CD14-positive monocyte (primary cell): ENCODE measurements around the gene YWHAQ. TPM values are rescaled to one million over a fixed set of nuclear protein-coding genes. Genes with fewer than 3 reads are reported as not detected.
A peak's percentile ranks its signal among the peaks of the same experiment; 100 is the strongest.

Source experiments
- DNase-seq, 3 donors: peaks; one replicate each; pipeline ENCODE4 v3.0.0-alpha.2; 2011 to 2022
- H2AFZ ChIP-seq: 2 replicates; pipeline ENCODE4 v1.6.0; 2012; ENCODE audit warnings: mild to moderate bottlenecking, low read depth, low read length, inconsistent platforms; ENCODE audit not compliant: insufficient read depth, poor library complexity, severe bottlenecking
- H3K27ac ChIP-seq, 2 donors: 1 replicate in 1 of 2; 2 replicates in 1 of 2; pipeline ENCODE4 v1.5.1; 2012 to 2013; ENCODE audit warnings: low read length in 2 of 2, control low read depth in 1 of 2, inconsistent platforms in 1 of 2, low read depth in 1 of 2, mild to moderate bottlenecking in 1 of 2
- H3K27me3 ChIP-seq, 2 donors: one replicate each; pipeline versions ENCODE4 v1.6.0 to v1.6.1; 2011 to 2013; ENCODE audit warnings: low read length in 2 of 2; ENCODE audit not compliant: control insufficient read depth in 2 of 2, insufficient read depth in 2 of 2
- H3K36me3 ChIP-seq, 2 donors: replicated peaks in 1 of 2; 1 replicate in 1 of 2; 2 replicates in 1 of 2; pipeline versions ENCODE4 v1.5.1 to v1.6.1; 2012 to 2013; ENCODE audit warnings: low read length in 2 of 2, control low read depth in 1 of 2, inconsistent platforms in 1 of 2, mild to moderate bottlenecking in 1 of 2; ENCODE audit not compliant: insufficient read depth in 2 of 2, control insufficient read depth in 1 of 2
- H3K4me1 ChIP-seq, 2 donors: 1 replicate in 1 of 2; 2 replicates in 1 of 2; pipeline versions ENCODE4 v1.5.1 to v1.6.1; 2012 to 2013; ENCODE audit warnings: low read length in 2 of 2, control low read depth in 1 of 2, inconsistent platforms in 1 of 2, mild to moderate bottlenecking in 1 of 2, moderate library complexity in 1 of 2; ENCODE audit not compliant: insufficient read depth in 2 of 2, control insufficient read depth in 1 of 2
- H3K4me2 ChIP-seq: replicated peaks from 2 replicates; pipeline ENCODE3; 2012; ENCODE audit warnings: low read length, moderate library complexity, mild to moderate bottlenecking; ENCODE audit not compliant: poor library complexity, severe bottlenecking; ENCODE audit errors: extremely low read depth
- H3K4me3 ChIP-seq, 3 experiments: fragments of 200-600 bp in 1 of 3; sonication (generic) in 1 of 3; replicated peaks in 1 of 3; 1 replicate in 2 of 3; 2 replicates in 1 of 3; pipeline ENCODE4 v1.5.1; 2011 to 2013; ENCODE audit warnings: low read length in 3 of 3, mild to moderate bottlenecking in 3 of 3, control low read depth in 2 of 3, low read depth in 2 of 3, inconsistent platforms in 1 of 3, moderate library complexity in 1 of 3
- H3K79me2 ChIP-seq: 2 replicates; pipeline ENCODE4 v1.6.0; 2012; ENCODE audit warnings: mild to moderate bottlenecking, control low read depth, inconsistent platforms, low read length, moderate library complexity; ENCODE audit not compliant: insufficient read depth
- H3K9ac ChIP-seq: 2 replicates; pipeline ENCODE4 v1.6.0; 2017; ENCODE audit warnings: low read length, mild to moderate bottlenecking; ENCODE audit not compliant: insufficient read depth, poor library complexity, severe bottlenecking
- H3K9me3 ChIP-seq, 2 donors: replicated peaks in 1 of 2; 1 replicate in 1 of 2; 2 replicates in 1 of 2; pipeline versions ENCODE4 v1.5.1 to v1.6.1; 2012 to 2013; ENCODE audit warnings: low read length in 2 of 2, control low read depth in 1 of 2; ENCODE audit not compliant: control insufficient read depth in 1 of 2, insufficient read depth in 1 of 2
- H4K20me1 ChIP-seq: 2 replicates; pipeline ENCODE4 v1.6.0; 2012; ENCODE audit warnings: mild to moderate bottlenecking, low read length, control low read depth, moderate library complexity; ENCODE audit not compliant: insufficient read depth
- H3K27ac Mint-ChIP-seq, 7 donors: one replicate each; pipeline ENCODE4 v1.8.0; 2020; ENCODE audit warnings: mild to moderate bottlenecking in 7 of 7, mixed read lengths in 7 of 7, moderate library complexity in 6 of 7, inconsistent platforms in 2 of 7
- H3K27me3 Mint-ChIP-seq, 3 donors: one replicate each; pipeline ENCODE4 v1.8.0; 2021 to 2022; ENCODE audit warnings: low read depth in 3 of 3, mild to moderate bottlenecking in 3 of 3, mixed read lengths in 3 of 3, moderate library complexity in 3 of 3, inconsistent platforms in 1 of 3
- H3K36me3 Mint-ChIP-seq, 2 donors: one replicate each; pipeline ENCODE4 v1.8.0; 2020; ENCODE audit warnings: mixed read lengths in 2 of 2, inconsistent platforms in 1 of 2, mild to moderate bottlenecking in 1 of 2
- H3K4me1 Mint-ChIP-seq: one replicate; pipeline ENCODE4 v1.8.0; 2020; ENCODE audit warnings: mild to moderate bottlenecking, mixed read lengths
- H3K4me3 Mint-ChIP-seq, 2 donors: one replicate each; pipeline ENCODE4 v1.8.0; 2020; ENCODE audit warnings: mild to moderate bottlenecking in 2 of 2, mixed read lengths in 2 of 2, moderate library complexity in 1 of 2
- H3K9me3 Mint-ChIP-seq, 7 donors: one replicate each; pipeline ENCODE4 v1.8.0; 2020 to 2022; ENCODE audit warnings: mixed read lengths in 7 of 7, mild to moderate bottlenecking in 6 of 7, moderate library complexity in 6 of 7, inconsistent platforms in 2 of 7
- WGBS: methylation state at CpG from one replicate; pipeline ENCODE4 v1.1.5; 2013; ENCODE audit warnings: missing lambda C conversion rate; ENCODE audit not compliant: insufficient coverage; 5-methylcytosine and 5-hydroxymethylcytosine counted together
- intact Hi-C, 2 donors: fragments of 100-400 bp; cut with micrococcal nuclease; formaldehyde crosslinking; loops; one replicate each; pipeline versions ENCODE4 v1.15.0 to v1.15.1; 2023
- polyA plus RNA-seq, 3 donors: library from polyadenylated mRNA; depleted of rRNA in 1 of 3; unstranded in 2 of 3; stranded (reverse) in 1 of 3; fragments of 300-500 nt in 2 of 3; fragments of >200 nt in 1 of 3; fragmentation: Illumina TruSeq in 2 of 3; gene quantifications; 1 replicate in 2 of 3; 2 replicates in 1 of 3; pipeline ENCODE4 v1.2.3, GENCODE V29; 2012 to 2021
- TF ChIP-seq, protein P1 (sequence below): fragments of 200-600 bp; IDR thresholded peaks from one replicate; pipeline ENCODE4 v1.8.0; 2022; ENCODE audit warnings: antibody characterized with exemption, mild to moderate bottlenecking

YWHAQ gene
- polyA plus RNA-seq, 3 donors: 60.9 to 173 (median 165) TPM

DNA sequence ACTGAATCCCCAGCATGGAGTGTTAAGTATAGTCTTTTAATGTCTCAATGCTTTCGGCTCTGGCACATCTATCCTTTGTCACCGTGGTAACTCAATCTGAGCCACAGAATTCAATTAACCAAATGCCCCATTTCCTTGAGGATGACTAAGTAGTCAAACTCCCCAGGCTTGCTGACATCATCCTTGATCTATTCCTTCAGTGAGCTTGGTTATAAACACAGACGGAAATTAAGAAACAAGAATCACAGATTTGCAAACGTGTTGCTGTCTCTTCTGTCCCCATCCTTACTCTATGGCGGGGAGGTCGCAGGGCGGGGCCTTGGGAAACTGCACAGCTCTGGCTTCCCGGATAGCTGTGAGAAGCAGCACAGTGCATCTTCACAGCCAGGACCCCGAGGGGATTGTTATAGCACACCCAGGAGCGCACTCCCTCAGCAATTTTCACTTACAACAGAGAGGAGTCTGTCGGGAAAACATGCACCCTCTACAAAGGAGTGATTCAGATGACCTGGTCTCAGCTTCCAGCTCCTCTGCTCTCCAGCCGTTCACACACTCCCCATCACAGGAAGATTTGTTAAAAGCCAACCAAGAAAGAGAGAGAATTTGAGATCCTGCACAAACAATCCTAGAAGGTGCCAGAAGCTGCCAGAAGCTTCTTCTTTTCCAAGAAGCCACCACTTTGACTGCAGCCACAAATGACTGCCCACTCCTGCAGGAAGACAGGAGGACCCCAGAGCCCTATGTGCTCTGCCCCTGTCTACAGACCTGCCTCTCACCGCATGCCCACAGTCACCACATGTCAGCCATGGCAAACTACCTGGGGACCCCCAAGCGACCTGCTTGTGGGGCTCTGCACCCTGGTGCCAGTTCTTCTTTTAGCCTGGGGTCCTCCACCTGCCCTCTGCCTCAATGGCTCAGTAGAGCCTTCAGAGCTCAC, 44.9 kb upstream of the YWHAQ start:
- Histone ChIP-seq H3K27me3 (no peaks in the 10 kb centered on the region), H3K9me3 (no peaks in the 10 kb centered on the region), H3K4me2 (no peak overlapping the region), H3K4me1 (peaks cover 2 to 10% of the 10 kb centered on the region in 2 donors), H3K27ac (no peak overlapping the region), H3K4me3 (no peak overlapping the region), H3K36me3 (no peaks in the 10 kb centered on the region), H4K20me1 (no peaks in the 10 kb centered on the region), H3K9ac (no peak overlapping the region), H3K79me2 (no peaks in the 10 kb centered on the region), H2AFZ (no peak overlapping the region)
- intact Hi-C loops: no loop called here
- Mint-ChIP-seq H3K9me3 (peaks cover 5 to 18% (median 7%) of the 10 kb centered on the region in 7 donors), H3K4me3 (no peak overlapping the region), H3K4me1 (peaks cover 12% of the 10 kb centered on the region), H3K27ac (no peak overlapping the region), H3K27me3 (peaks cover 1 to 8% (median 4%) of the 10 kb centered on the region in 3 donors), H3K36me3 (no peaks in the 10 kb centered on the region)
- DNase-seq: peak in 1 of 3 donors; percentile 31
- WGBS: 96% methylated on average over 10 of the region's 14 CpGs
- TF ChIP-seq, protein P1, sequence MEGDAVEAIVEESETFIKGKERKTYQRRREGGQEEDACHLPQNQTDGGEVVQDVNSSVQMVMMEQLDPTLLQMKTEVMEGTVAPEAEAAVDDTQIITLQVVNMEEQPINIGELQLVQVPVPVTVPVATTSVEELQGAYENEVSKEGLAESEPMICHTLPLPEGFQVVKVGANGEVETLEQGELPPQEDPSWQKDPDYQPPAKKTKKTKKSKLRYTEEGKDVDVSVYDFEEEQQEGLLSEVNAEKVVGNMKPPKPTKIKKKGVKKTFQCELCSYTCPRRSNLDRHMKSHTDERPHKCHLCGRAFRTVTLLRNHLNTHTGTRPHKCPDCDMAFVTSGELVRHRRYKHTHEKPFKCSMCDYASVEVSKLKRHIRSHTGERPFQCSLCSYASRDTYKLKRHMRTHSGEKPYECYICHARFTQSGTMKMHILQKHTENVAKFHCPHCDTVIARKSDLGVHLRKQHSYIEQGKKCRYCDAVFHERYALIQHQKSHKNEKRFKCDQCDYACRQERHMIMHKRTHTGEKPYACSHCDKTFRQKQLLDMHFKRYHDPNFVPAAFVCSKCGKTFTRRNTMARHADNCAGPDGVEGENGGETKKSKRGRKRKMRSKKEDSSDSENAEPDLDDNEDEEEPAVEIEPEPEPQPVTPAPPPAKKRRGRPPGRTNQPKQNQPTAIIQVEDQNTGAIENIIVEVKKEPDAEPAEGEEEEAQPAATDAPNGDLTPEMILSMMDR: no peak

DNA sequence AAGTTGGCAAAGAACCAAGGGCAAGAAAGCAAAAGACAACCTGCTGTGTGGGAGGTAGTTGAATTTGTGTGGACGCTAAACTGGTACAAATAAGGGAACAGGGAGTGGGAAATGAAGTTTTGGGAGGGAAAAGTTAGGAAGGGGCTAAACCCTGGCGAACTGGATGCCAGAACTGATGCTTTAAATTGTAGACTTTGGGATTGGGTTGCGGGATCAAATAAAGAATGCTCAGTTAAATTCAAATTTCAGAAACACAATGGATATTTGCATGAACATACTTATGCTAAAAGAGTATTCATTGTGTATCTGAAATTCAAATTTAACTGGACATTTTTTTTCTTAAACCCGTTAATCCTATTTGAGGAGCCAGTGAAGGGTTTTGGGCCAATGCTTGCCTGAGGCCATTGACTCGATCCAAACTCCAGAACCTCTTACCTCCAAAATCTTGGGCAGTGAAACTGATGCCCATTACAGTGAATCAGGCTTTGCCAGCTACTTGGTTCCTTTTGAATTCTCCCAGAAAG, 44.2 kb upstream of the YWHAQ start:
- peaks cover 5 to 16% (median 7%) of the 10 kb centered on the region in 7 donors for H3K9me3 Mint-ChIP-seq
- Histone ChIP-seq H3K27me3 (no peaks in the 10 kb centered on the region), H3K36me3 (no peaks in the 10 kb centered on the region), H3K27ac (no peak overlapping the region), H3K9ac (no peak overlapping the region), H3K4me3 (no peak overlapping the region), H3K4me2 (no peak overlapping the region), H3K9me3 (no peaks in the 10 kb centered on the region), H3K79me2 (no peaks in the 10 kb centered on the region), H3K4me1 (peaks cover 0 to 8% of the 10 kb centered on the region in 2 donors), H4K20me1 (no peaks in the 10 kb centered on the region), H2AFZ (no peak overlapping the region)
- TF ChIP-seq, protein P1: no peak
- no peaks in the 10 kb centered on the region for H3K36me3 Mint-ChIP-seq
- peaks cover 8% of the 10 kb centered on the region for H3K4me1 Mint-ChIP-seq
- no peak for DNase-seq
- peaks cover 1 to 6% (median 4%) of the 10 kb centered on the region in 3 donors for H3K27me3 Mint-ChIP-seq
- intact Hi-C loops: no loop called here
- H3K27ac Mint-ChIP-seq: no peak overlapping the region
- no peak overlapping the region for H3K4me3 Mint-ChIP-seq
- no CpG with 5 or more reads among the region's 5 CpGs for WGBS
